Common myeloid progenitor, CD34-positive (primary cell): ENCODE data around the gene F8.
"Not testable (repeated sequence)": the region's sequence is repeated elsewhere in the genome, so short reads cannot be mapped to it uniquely, and the experiment has no call there.

Experiments used
- CTCF ChIA-PET: fragments of 350-600 bp; sonication (Branson Sonifier 250); formaldehyde crosslinking; loops from one replicate; lab custom pipeline; 2021; ENCODE audit warnings: antibody characterized with exemption; lab: Charles Lee
- POLR2A ChIA-PET: fragments of 350-600 bp; sonication (Branson Sonifier 250); formaldehyde crosslinking; loops from one replicate; lab custom pipeline; 2021; ENCODE audit warnings: antibody characterized with exemption; lab: Charles Lee
- DNase-seq, 3 donors: peaks; one replicate each; pipeline versions ENCODE4 v3.0.0 to v3.0.0-alpha.2; 2013
- H3K27ac ChIP-seq, 2 experiments: 1 replicate in 1 of 2; 2 replicates in 1 of 2; pipeline ENCODE4 v1.7.0; 2013; ENCODE audit warnings: inconsistent platforms in 2 of 2, low read length in 2 of 2, mild to moderate bottlenecking in 2 of 2, low read depth in 1 of 2, moderate library complexity in 1 of 2; ENCODE audit not compliant: severe bottlenecking in 2 of 2, insufficient read depth in 1 of 2, poor library complexity in 1 of 2
- H3K27me3 ChIP-seq, 5 experiments: replicated peaks in 2 of 5; 1 replicate in 3 of 5; 2 replicates in 2 of 5; pipeline versions ENCODE4 v1.6.1 to v1.7.0; 2013; ENCODE audit warnings: low read length in 4 of 5, mild to moderate bottlenecking in 2 of 5, moderate library complexity in 2 of 5, inconsistent platforms in 1 of 5; ENCODE audit not compliant: insufficient read depth in 5 of 5, control insufficient read depth in 4 of 5
- H3K36me3 ChIP-seq, 4 experiments: 1 replicate in 2 of 4; 2 replicates in 2 of 4; pipeline versions ENCODE4 v1.6.1 to v1.7.0; 2013; ENCODE audit warnings: low read length in 3 of 4, control low read depth in 1 of 4, mild to moderate bottlenecking in 1 of 4; ENCODE audit not compliant: control insufficient read depth in 4 of 4, insufficient read depth in 4 of 4
- H3K4me1 ChIP-seq, 4 experiments: 1 replicate in 3 of 4; 2 replicates in 1 of 4; pipeline versions ENCODE4 v1.6.1 to v1.7.1; 2013; ENCODE audit warnings: low read length in 3 of 4, mild to moderate bottlenecking in 3 of 4, control low read depth in 1 of 4, inconsistent platforms in 1 of 4, moderate library complexity in 1 of 4; ENCODE audit not compliant: control insufficient read depth in 4 of 4, insufficient read depth in 4 of 4; ENCODE audit errors: control extremely low read depth in 1 of 4
- H3K4me3 ChIP-seq, 7 experiments: 1 replicate in 4 of 7; 2 replicates in 3 of 7; pipeline versions ENCODE4 v1.5.1 to v1.7.0; 2013; ENCODE audit warnings: mild to moderate bottlenecking in 7 of 7, low read length in 6 of 7, moderate library complexity in 6 of 7, inconsistent platforms in 2 of 7, low read depth in 2 of 7, control low read depth in 1 of 7; ENCODE audit not compliant: insufficient read depth in 4 of 7, control insufficient read depth in 1 of 7; ENCODE audit errors: extremely low read depth in 1 of 7
- H3K9me3 ChIP-seq, 5 experiments: 1 replicate in 4 of 5; 2 replicates in 1 of 5; pipeline versions ENCODE4 v1.6.1 to v1.7.1; 2013; ENCODE audit warnings: low read length in 4 of 5, mild to moderate bottlenecking in 2 of 5, inconsistent platforms in 1 of 5, low read depth in 1 of 5, moderate library complexity in 1 of 5; ENCODE audit not compliant: control insufficient read depth in 4 of 5, insufficient read depth in 2 of 5; ENCODE audit errors: control extremely low read depth in 1 of 5
- WGBS: methylation state at CpG from one replicate; pipeline ENCODE4 v1.1.5; 2013; ENCODE audit not compliant: insufficient coverage; 5-methylcytosine and 5-hydroxymethylcytosine counted together

F8 gene

DNA sequence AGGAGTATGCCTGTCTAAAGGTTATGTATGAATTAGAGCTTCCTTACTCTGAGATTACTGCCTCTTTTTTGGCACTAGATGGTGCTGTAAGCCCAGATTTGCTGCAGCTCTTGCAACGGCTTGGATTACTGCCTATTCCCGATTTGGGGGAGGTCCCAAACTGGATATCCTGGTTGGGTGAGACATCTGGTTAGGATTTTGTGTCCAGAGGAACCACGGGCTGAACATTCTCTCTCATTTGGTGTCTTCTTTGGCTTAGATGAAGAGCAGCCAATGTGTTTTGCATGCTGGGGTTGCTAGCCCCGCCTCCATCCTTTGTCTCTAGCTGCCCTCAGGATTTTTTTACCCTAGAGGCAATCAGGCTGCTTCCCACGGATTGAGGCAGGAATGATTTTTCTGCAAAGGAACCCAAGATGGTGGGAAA lies 104.5 kb downstream of the F8 start:
- Histone ChIP-seq H3K27ac (no peak overlapping the region), H3K4me3 (peak overlapping the region in 6 of 7 experiments; percentile 10 to 68 (median 55)), H3K36me3 (no peaks in the 10 kb centered on the region), H3K27me3 (no peaks in the 10 kb centered on the region), H3K9me3 (peaks cover 0 to 3% (median 0%) of the 10 kb centered on the region in 5 experiments), H3K4me1 (no peaks in the 10 kb centered on the region)
- CTCF ChIA-PET = interaction anchor here (0.6 to 2.3 kb wide), 7 partner anchors 9 to 174 kb away, joined by 3 to 14 read pairs (median 4); no protein-coding TSS in a partner anchor
- POLR2A ChIA-PET = no interaction called here
- 20% methylated on average over 3 of the region's 5 CpGs for WGBS
- DNase-seq = peak; percentile 24 to 61 (median 61)

DNA sequence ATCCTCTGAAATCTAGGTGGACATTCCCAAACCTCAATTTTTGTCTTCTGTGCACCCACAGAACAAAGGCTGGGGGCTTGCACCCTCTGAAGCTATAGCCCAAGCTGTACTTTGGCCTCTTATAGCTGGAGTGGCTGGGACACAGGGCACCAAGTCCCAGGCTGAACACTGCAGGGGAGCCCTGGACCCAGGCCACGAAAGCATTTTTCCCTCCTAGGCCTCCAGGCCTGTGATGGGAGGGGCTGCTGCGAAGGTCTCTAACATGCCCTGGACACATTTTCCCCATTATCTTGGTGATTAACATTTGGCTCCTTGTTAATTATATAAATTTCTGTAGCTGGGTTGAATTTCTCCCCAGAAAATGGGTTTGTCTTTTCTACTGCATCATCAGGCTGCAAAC lies 108.5 kb downstream of the F8 start:
- DNase-seq = no peak
- ChIA-PET POLR2A (no interaction called here), CTCF (no interaction called here)
- no peaks in the 10 kb centered on the region for H3K36me3 ChIP-seq
- no CpG with 5 or more reads among the region's 2 CpGs for WGBS
- H3K4me3 ChIP-seq = no peak overlapping the region
- no peaks in the 10 kb centered on the region for H3K27me3 ChIP-seq
- H3K4me1 ChIP-seq = no peaks in the 10 kb centered on the region
- H3K9me3 ChIP-seq = peaks cover 0 to 3% (median 2%) of the 10 kb centered on the region in 5 experiments
- H3K27ac ChIP-seq = no peak overlapping the region

DNA sequence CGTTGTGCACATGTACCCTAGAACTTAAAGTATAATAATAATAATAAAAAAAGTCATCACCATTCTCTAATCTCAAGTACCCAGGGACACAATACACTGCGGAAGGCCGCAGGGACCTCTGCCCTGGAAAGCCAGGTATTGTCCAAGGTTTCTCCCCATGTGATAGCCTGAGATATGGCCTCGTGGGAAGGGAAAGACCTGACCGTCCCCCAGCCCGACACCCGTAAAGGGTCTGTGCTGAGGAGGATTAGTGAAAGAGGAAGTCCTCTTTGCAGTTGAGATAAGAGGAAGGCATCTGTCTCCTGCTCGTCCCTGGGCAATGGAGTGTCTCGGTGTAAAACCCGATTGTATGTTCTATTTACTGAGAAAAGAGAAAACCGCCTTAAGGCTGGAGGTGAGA lies 112.0 kb downstream of the F8 start:
- DNase-seq = peak in 2 of 3 donors; percentile 10 to 40
- H3K27ac ChIP-seq, H3K4me3 ChIP-seq, CTCF ChIA-PET, H3K4me1 ChIP-seq, POLR2A ChIA-PET, H3K27me3 ChIP-seq, H3K36me3 ChIP-seq, H3K9me3 ChIP-seq: not testable (repeated sequence)
- WGBS = 76% methylated on average over 3 of the region's 11 CpGs

DNA sequence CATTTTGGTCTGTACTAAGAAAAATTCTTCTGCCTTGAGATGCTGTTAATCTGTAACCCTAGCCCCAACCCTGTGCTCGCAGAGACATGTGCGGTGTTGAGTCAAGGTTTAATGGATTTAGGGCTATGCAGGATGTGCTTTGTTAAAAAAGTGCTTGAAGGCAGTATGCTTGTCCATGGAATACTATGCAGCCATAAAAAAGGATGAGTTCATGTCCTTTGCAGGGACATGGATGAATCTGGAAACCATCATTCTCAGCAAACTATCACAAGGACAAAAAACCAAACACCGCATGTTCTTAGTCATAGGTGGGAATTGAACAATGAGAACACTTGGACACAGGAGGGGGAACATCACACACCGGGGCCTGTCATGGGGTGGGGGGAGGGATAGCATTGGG lies 112.5 kb downstream of the F8 start:
- H3K4me1 ChIP-seq, H3K27me3 ChIP-seq, POLR2A ChIA-PET, H3K27ac ChIP-seq, H3K4me3 ChIP-seq, DNase-seq, CTCF ChIA-PET, H3K36me3 ChIP-seq, H3K9me3 ChIP-seq: not testable (repeated sequence)
- 93% methylated on average over 3 of the region's 4 CpGs for WGBS

DNA sequence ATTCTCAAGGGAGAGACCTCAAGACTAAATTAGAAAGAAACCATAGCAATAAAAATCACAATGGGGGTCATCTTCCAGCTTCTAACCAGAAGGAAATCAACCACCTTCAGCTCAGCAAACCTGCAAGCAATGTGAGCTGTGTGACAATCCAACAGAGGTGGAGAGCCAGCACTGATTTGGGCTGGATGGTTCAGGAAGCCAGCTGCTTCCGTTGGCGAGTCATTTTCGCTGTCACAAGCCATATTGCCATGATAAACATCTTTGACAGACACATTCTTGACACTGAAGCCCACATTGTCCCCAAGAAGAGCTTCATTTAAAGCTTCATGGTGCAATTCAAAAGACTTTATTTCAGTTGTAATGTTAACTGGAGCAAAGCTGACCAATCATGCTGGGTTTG lies 113.7 kb downstream of the F8 start:
- H3K4me1 ChIP-seq = no peaks in the 10 kb centered on the region
- ChIA-PET CTCF (interaction anchor here (1.6 kb wide), 1 partner anchor 9 kb away, joined by 14 read pairs; no protein-coding TSS in a partner anchor), POLR2A (no interaction called here)
- H3K27ac ChIP-seq = no peak overlapping the region
- no peak overlapping the region for H3K4me3 ChIP-seq
- H3K9me3 ChIP-seq = peaks cover 0 to 2% (median under 1%) of the 10 kb centered on the region in 5 experiments
- DNase-seq = peak in 2 of 3 donors; percentile 9 to 31
- no peaks in the 10 kb centered on the region for H3K36me3 ChIP-seq
- no CpG with 5 or more reads among the region's 3 CpGs for whole genome bisulfite sequencing
- H3K27me3 ChIP-seq = no peaks in the 10 kb centered on the region

DNA sequence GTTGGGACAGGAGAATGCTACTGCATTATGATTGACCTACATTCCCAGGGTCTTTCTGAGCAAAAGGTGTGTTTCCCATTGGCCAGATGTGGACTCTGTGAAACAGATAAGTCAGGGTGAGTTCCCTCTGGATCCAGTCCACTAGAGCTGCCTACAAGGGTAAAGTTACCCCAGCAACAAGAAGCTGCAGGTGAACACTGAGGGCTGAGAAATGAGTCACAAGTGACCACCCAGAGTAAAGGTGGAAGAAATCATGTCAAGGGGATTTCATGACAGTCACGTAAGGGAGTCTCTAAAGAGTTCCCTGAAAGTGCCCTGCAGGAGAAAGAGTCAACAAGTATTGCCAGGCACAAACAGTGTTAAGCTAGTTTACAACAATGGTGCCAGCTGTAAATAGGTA lies 120.1 kb downstream of the F8 start:
- DNase-seq = no peak
- Histone ChIP-seq H3K4me1 (no peaks in the 10 kb centered on the region), H3K27me3 (peaks cover 0 to 4% (median 0%) of the 10 kb centered on the region in 5 experiments), H3K4me3 (no peak overlapping the region), H3K27ac (no peak overlapping the region), H3K36me3 (no peaks in the 10 kb centered on the region), H3K9me3 (no peaks in the 10 kb centered on the region)
- CTCF ChIA-PET = no interaction called here
- POLR2A ChIA-PET = no interaction called here
- no CpG with 5 or more reads among the region's 1 CpG for WGBS

DNA sequence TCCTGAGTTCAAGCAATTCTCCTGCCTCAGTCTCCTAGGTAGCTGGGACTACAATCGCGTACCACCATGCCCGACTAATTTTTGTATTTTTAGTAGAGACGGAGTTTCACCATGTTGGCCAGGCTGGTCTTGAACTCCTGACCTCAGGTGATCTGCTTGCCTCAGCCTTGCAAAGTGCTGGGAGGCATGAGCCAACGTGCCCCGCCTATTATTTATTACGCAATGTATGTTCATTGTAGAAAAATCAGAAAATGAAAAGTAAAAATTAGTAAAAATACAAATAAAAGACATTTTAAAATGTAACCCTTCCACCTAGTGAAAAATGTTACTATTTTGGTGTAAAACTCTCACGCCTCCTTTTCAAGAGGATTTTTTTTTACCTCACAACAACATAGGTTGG lies 122.2 kb downstream of the F8 start:
- no peak for DNase-seq
- no peak overlapping the region for H3K27ac ChIP-seq
- H3K4me3 ChIP-seq = no peak overlapping the region
- H3K27me3 ChIP-seq = peaks cover 0 to 4% (median 0%) of the 10 kb centered on the region in 5 experiments
- CTCF ChIA-PET = interaction anchor here (2.0 kb wide), 1 partner anchor 17 kb away, joined by 6 read pairs; no protein-coding TSS in a partner anchor
- H3K4me1 ChIP-seq = no peaks in the 10 kb centered on the region
- POLR2A ChIA-PET = no interaction called here
- H3K36me3 ChIP-seq = no peaks in the 10 kb centered on the region
- WGBS = 81% methylated on average over 4 of the region's 8 CpGs
- H3K9me3 ChIP-seq = no peaks in the 10 kb centered on the region
